ENCODE data around the gene ATXN7L3. TPM values are rescaled to one million over a fixed set of nuclear protein-coding genes. Genes with fewer than 3 reads are reported as not detected.

Gene ATXN7L3
- total and polyA plus RNA-seq, 10 of the 15 experiments (the other 5 are each of a cell fraction or from before 2014, with no cell fraction given), result 0.71 to 78.7 (median 32.7) TPM

DNA sequence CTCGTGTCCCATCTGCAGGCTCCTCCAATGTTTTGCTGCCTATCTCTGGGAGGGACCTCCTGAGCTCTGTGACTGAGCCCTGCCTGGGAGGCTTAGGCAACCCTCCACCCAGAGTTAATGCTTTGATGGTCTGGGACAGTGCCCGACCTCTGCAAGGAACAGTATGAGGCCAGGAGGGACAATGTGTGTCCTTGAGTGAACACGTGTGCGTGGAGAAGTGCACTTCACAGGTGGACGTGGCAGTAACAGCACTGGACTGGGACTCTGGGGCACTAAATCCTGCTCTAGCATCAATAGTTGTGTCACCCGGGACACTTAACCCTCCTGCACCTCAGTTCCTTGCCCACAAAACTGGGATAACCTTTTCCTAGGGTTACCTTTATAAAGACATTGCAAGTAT lies 15.2 kb upstream of the ATXN7L3 start:
- RAD21 ChIA-PET (ENCODE audit: unreplicated experiment), result no interaction called here

DNA sequence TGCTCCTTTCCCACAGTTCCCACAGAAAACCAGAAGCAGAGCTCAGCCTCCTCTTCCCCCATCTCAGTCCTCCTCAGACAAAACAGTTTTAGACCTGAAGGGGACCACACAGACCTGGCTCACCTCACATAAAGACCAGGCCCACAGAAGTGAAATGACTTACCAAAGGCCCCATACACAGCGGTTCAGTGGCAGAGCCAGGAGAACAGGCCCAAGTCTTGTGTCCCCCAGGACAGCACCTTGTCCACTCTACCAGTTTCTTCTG lies 14.5 kb upstream of the ATXN7L3 start:
- ChIA-PET RAD21 (ENCODE audit: unreplicated experiment) (no interaction called here), POLR2A (interaction anchor here (0.5 to 1.2 kb wide), 2 partner anchors 113 to 288 kb away, joined by 3 read pairs; no protein-coding TSS in a partner anchor), SMC1A (ENCODE audit: uncharacterized antibody, unreplicated experiment) (no interaction called here), CTCF (interaction anchor here (1.0 to 2.2 kb wide), 3 partner anchors 10 to 131 kb away, joined by 3 to 7 read pairs (median 4); partner anchors contain the start of gene GRN)
- ATAC-seq, result no peak
- Histone ChIP-seq H3K27ac (ENCODE audit: control insufficient read depth, insufficient read depth) (no peak overlapping the region), H3K4me1 (ENCODE audit: control insufficient read depth, insufficient read depth, low read length) (peaks cover 34% of the 10 kb centered on the region), H3K27me3 (replicated peaks in 1 of 2; ENCODE audit: control insufficient read depth in 2 of 2, insufficient read depth in 2 of 2, low read length in 1 of 2) (no peaks in the 10 kb centered on the region), H4K20me1 (ENCODE audit: control insufficient read depth, insufficient read depth) (peaks cover 2% of the 10 kb centered on the region; the same call in 1 of the 2 replicates), H3K79me2 (ENCODE audit: control insufficient read depth, insufficient read depth, low read length) (peaks cover 46% of the 10 kb centered on the region), H3K4me2 (ENCODE audit: control insufficient read depth, insufficient read depth) (no peak overlapping the region), H3K9ac (ENCODE audit: control insufficient read depth, insufficient read depth, low read length) (no peak overlapping the region), H3K4me3 (no peak overlapping the region), H3K36me3 (ENCODE audit: control insufficient read depth in 2 of 2, insufficient read depth in 2 of 2, low read length in 1 of 2) (peaks cover 34 to 49% of the 10 kb centered on the region in 2 experiments), H2AFZ (ENCODE audit: control insufficient read depth, low read depth, low read length) (no peak overlapping the region), H3K9me3 (replicated peaks; ENCODE audit: control insufficient read depth, insufficient read depth, low read length) (no peaks in the 10 kb centered on the region)
- DNase-seq (ENCODE audit: low read depth, low spot score), result no peak
- BruUV-seq (replicated peaks), result no TSS peak
- in situ Hi-C loops (cut with MboI), result loop anchor here (25.0 kb wide), 1 partner anchor 298 kb away; the partner anchor contains the start of gene GPATCH8
- TF ChIP-seq TCF12 (IDR thresholded peaks at IDR 0.05; ENCODE audit: low read depth, low read length) (no peak), CBFB (IDR thresholded peaks at IDR 0.05; ENCODE audit: low read depth) (no peak), PML (IDR thresholded peaks at IDR 0.05; ENCODE audit: low read length) (no peak), KAT2A (conservative IDR thresholded peaks at IDR 0.05; ENCODE audit: control insufficient read depth, low read depth, low read length) (no peak), NKRF (conservative IDR thresholded peaks at IDR 0.05) (no peak), KDM1A (IDR thresholded peaks at IDR 0.05; ENCODE audit: borderline replicate concordance) (no peak)
- 96% methylated on average over 1 of the region's 1 CpG for WGBS (ENCODE audit: insufficient coverage, insufficient replicate concordance, low lambda C conversion rate, missing lambda C conversion rate)
- intact Hi-C loops (cut with micrococcal nuclease; ENCODE audit: unreplicated experiment), result loop anchor here (10.0 kb wide), 1 partner anchor 291 kb away; the partner anchor contains the start of gene GPATCH8
- FAIRE-seq, result no peak

More for the DNA sequence above, 15.2 kb upstream of the ATXN7L3 start:
- 81% methylated on average over 6 of the region's 6 CpGs for WGBS (ENCODE audit: insufficient coverage, insufficient replicate concordance, low lambda C conversion rate, missing lambda C conversion rate)
- H3K36me3 ChIP-seq (ENCODE audit: control insufficient read depth in 2 of 2, insufficient read depth in 2 of 2, low read length in 1 of 2), result peaks cover 28 to 43% of the 10 kb centered on the region in 2 experiments
- H3K79me2 ChIP-seq (ENCODE audit: control insufficient read depth, insufficient read depth, low read length), result peaks cover 46% of the 10 kb centered on the region
- intact Hi-C loops (cut with micrococcal nuclease; ENCODE audit: unreplicated experiment), result loop anchor here (10.0 kb wide), 1 partner anchor 290 kb away; the partner anchor contains the start of gene GPATCH8
- DNase-seq (ENCODE audit: low read depth, low spot score) (no peak), ATAC-seq (no peak), FAIRE-seq (no peak)
- no peaks in the 10 kb centered on the region for H4K20me1 ChIP-seq (ENCODE audit: control insufficient read depth, insufficient read depth)
- SMC1A ChIA-PET (ENCODE audit: uncharacterized antibody, unreplicated experiment), result interaction anchor here (1.1 kb wide), 1 partner anchor 134 kb away, joined by 4 read pairs; no protein-coding TSS in a partner anchor
- H3K27ac ChIP-seq (ENCODE audit: control insufficient read depth, insufficient read depth), result no peak overlapping the region
- H3K4me3 ChIP-seq, result no peak overlapping the region
- H3K9ac ChIP-seq (ENCODE audit: control insufficient read depth, insufficient read depth, low read length), result no peak overlapping the region
- in situ Hi-C loops (cut with MboI), result loop anchor here (25.0 kb wide), 1 partner anchor 297 kb away; the partner anchor contains the start of gene GPATCH8
- CTCF ChIA-PET, result interaction anchor here (0.8 to 3.9 kb wide), 3 partner anchors 13 to 131 kb away, joined by 3 to 43 read pairs (median 3); partner anchors contain the start of genes ATXN7L3 and GRN
- BruUV-seq (replicated peaks), result no TSS peak
- no peak overlapping the region for H2AFZ ChIP-seq (ENCODE audit: control insufficient read depth, low read depth, low read length)
- no peaks in the 10 kb centered on the region for H3K9me3 ChIP-seq (replicated peaks; ENCODE audit: control insufficient read depth, insufficient read depth, low read length)
- H3K27me3 ChIP-seq (replicated peaks in 1 of 2; ENCODE audit: control insufficient read depth in 2 of 2, insufficient read depth in 2 of 2, low read length in 1 of 2), result no peaks in the 10 kb centered on the region
- no peak for TF ChIP-seq YBX1 (IDR thresholded peaks at IDR 0.05)
- TF ChIP-seq MEF2A (IDR thresholded peaks at IDR 0.05; ENCODE audit: insufficient read depth, low read depth, low read length), result no peak
- no peak for TF ChIP-seq BHLHE40 (IDR thresholded peaks at IDR 0.05; ENCODE audit: borderline replicate concordance in 1 of 2, low read depth in 2 of 2, low read length in 1 of 2)
- TF ChIP-seq ZBED1 (IDR thresholded peaks at IDR 0.05; ENCODE audit: borderline replicate concordance), result no peak
- TF ChIP-seq NFXL1 (IDR thresholded peaks at IDR 0.05; ENCODE audit: borderline replicate concordance), result no peak
- H3K4me2 ChIP-seq (ENCODE audit: control insufficient read depth, insufficient read depth), result no peak overlapping the region
- POLR2A ChIA-PET, result interaction anchor here (0.5 kb wide), 2 partner anchors 30 to 288 kb away, joined by 3 to 5 read pairs; no protein-coding TSS in a partner anchor
- peaks cover 27% of the 10 kb centered on the region for H3K4me1 ChIP-seq (ENCODE audit: control insufficient read depth, insufficient read depth, low read length)
